Loucy (cell line): ENCODE measurements around the gene ADARB1.

Source experiments
- CTCF ChIP-seq: fragments of 200-600 bp; sonication (generic); conservative IDR thresholded peaks from 2 replicates; pipeline ENCODE4 v1.5.1; 2014; ENCODE audit warnings: mild to moderate bottlenecking, antibody characterized with exemption, low read length
- EZH2phosphoT487 ChIP-seq: fragments of 200-600 bp; IDR thresholded peaks from 2 replicates; pipeline ENCODE4 v1.6.1; 2018; ENCODE audit warnings: antibody characterized with exemption, mild to moderate bottlenecking, moderate library complexity, borderline replicate concordance

GRCh38 chr21:45164838-45165237, 90.5 kb downstream of the ADARB1 start:
- TF ChIP-seq CTCF (no peak), EZH2phosphoT487 (no peak)
